ENCODE data around the gene ZBTB7B.
"Not testable (repeated sequence)": the region's sequence is repeated elsewhere in the genome, so short reads cannot be mapped to it uniquely, and the experiment has no call there.

Gene ZBTB7B

DNA sequence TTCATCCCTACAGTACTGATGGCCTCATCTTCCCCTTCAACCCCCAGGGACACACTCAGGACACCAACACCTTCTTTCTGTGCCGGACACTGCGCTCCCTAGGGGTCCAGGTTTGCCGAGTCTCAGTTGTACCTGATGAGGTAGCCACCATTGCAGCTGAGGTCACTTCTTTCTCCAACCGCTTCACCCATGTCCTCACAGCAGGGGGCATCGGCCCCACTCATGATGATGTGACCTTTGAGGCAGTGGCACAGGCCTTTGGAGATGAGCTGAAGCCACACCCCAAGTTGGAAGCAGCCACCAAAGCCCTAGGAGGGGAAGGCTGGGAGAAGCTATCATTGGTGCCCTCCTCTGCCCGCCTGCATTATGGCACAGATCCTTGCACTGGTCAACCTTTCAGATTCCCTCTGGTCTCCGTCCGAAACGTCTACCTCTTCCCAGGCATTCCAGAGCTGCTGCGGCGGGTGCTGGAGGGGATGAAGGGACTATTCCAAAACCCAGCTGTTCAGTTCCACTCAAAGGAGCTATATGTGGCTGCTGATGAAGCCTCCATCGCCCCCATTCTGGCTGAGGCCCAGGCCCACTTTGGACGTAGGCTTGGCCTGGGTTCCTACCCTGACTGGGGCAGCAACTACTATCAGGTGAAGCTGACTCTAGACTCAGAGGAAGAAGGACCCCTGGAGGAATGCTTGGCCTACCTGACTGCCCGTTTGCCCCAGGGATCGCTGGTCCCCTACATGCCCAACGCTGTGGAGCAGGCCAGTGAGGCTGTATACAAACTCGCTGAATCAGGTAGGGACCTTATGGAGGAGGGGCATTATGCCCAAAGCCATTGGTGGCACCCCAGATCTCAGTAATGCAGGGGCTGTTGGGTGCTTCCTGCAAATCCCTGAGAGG lies 14.3 kb upstream of the ZBTB7B start:
- WGBS (ENCODE audit: insufficient coverage, insufficient read length), result no CpG with 5 or more reads among the region's 17 CpGs
- no peaks in the 10 kb centered on the region for H3K9me3 ChIP-seq (ENCODE audit: control insufficient read depth, insufficient read depth, low read length)
- H3K4me3 ChIP-seq (ENCODE audit: low read length), result no peak overlapping the region
- H3K4me1 ChIP-seq (ENCODE audit: control insufficient read depth, insufficient read depth, low read length), result no peaks in the 10 kb centered on the region
- H3K27me3 ChIP-seq (ENCODE audit: control insufficient read depth, insufficient read depth, low read length), result no peaks in the 10 kb centered on the region
- peaks cover 22% of the 10 kb centered on the region for H3K36me3 ChIP-seq (ENCODE audit: control insufficient read depth, insufficient read depth, low read length)
- no peak overlapping the region for H3K27ac ChIP-seq (ENCODE audit: low read length)
- no peak for DNase-seq (ENCODE audit: low read depth, low spot score)

DNA sequence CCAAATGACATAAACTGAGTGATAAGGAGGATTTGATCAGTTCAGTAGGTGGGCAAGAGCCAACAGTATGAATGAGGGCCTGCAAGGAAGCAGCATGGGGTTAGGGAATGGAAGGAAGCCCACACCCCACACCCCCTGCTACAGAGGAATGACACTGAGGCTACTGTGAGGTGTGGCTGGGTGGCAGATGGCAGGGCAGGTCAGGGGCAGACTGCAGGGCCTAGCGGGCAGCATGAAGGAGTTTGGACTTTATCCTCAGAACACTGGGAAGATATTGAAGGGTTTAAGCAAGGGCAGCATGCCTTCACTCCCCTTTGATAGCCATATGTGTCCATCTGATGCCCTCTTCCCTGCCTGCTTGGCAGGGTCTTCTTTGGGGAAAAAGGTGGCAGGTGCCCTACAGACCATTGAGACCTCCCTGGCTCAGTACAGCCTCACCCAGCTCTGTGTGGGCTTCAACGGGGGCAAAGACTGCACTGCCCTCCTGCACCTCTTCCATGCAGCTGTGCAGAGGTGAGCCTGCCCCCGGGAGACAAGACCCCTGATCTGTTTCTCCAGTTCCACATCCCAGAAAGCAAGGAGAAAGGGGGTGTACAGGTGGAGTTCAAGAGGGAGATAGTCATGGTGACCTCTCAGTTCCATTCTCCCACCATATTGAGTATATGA lies 13.3 kb upstream of the ZBTB7B start:
- Histone ChIP-seq H3K4me1 (ENCODE audit: control insufficient read depth, insufficient read depth, low read length) (no peaks in the 10 kb centered on the region), H3K36me3 (ENCODE audit: control insufficient read depth, insufficient read depth, low read length) (peaks cover 22% of the 10 kb centered on the region), H3K27ac (ENCODE audit: low read length) (no peak overlapping the region), H3K4me3 (ENCODE audit: low read length) (no peak overlapping the region), H3K27me3 (ENCODE audit: control insufficient read depth, insufficient read depth, low read length) (no peaks in the 10 kb centered on the region), H3K9me3 (ENCODE audit: control insufficient read depth, insufficient read depth, low read length) (no peaks in the 10 kb centered on the region)
- DNase-seq (ENCODE audit: low read depth, low spot score), result no peak
- WGBS (ENCODE audit: insufficient coverage, insufficient read length), result no CpG with 5 or more reads among the region's 3 CpGs

DNA sequence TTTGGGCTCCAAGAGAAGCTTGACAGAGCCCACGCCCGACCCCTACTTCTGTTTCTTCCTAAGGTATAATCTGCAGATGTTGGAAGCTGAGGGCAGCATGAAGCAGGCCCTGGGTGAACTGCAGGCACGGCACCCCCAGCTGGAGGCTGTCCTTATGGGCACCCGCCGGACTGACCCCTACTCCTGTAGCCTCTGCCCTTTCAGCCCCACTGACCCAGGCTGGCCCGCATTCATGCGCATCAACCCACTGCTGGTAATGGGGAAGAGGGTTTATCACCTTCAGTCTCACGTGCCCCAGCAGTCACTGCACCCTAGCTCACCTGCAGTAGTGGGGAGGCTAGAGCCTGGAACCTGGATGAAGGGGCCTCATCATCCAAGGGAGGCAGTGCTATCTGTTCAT lies 12.3 kb upstream of the ZBTB7B start:
- Histone ChIP-seq H3K27me3 (ENCODE audit: control insufficient read depth, insufficient read depth, low read length) (no peaks in the 10 kb centered on the region), H3K36me3 (ENCODE audit: control insufficient read depth, insufficient read depth, low read length) (peaks cover 22% of the 10 kb centered on the region), H3K4me1 (ENCODE audit: control insufficient read depth, insufficient read depth, low read length) (no peaks in the 10 kb centered on the region), H3K27ac (ENCODE audit: low read length) (no peak overlapping the region), H3K9me3 (ENCODE audit: control insufficient read depth, insufficient read depth, low read length) (no peaks in the 10 kb centered on the region), H3K4me3 (ENCODE audit: low read length) (no peak overlapping the region)
- no peak for DNase-seq (ENCODE audit: low read depth, low spot score)
- no CpG with 5 or more reads among the region's 8 CpGs for WGBS (ENCODE audit: insufficient coverage, insufficient read length)

DNA sequence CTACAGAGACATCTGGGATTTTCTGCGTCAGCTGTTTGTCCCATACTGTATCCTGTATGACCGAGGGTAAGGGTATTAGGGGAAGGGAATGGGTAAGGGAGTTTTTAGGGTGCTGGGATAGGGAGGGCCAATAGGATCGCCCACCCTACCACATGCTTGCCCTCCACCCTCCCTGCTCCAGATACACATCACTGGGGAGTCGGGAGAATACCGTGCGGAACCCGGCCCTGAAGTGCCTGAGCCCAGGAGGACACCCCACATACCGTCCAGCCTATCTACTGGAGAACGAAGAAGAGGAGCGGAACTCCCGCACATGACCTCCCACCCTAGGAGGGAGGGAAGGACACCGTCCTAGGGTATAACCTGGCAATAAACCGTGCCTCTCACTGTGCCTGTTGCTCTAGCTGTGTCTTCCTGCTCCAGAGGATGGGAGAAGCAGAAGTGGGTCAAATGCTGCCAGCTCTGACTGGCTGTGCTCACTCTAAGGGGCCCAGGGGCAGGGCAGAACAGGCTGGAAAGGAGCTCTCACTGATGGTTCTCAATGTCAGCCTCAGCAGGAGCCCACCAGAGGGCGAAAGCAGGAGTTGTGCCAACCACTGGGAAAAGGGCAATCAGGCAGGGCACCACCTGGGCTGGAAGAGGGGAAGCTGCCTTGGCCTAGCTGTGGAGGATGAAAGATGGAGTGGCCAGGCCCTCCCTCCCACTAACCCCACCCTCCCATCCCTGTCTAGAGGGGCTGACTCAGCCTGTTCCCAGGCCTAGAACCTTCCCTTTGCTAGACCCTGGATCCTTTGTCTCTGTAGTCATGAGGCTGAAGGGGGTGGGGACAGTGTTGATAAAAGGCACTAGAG lies 9.7 kb upstream of the ZBTB7B start:
- H3K36me3 ChIP-seq (ENCODE audit: control insufficient read depth, insufficient read depth, low read length), result peaks cover 20% of the 10 kb centered on the region
- H3K27ac ChIP-seq (ENCODE audit: low read length), result no peak overlapping the region
- H3K4me3 ChIP-seq (ENCODE audit: low read length), result no peak overlapping the region
- no CpG with 5 or more reads among the region's 14 CpGs for WGBS (ENCODE audit: insufficient coverage, insufficient read length)
- no peak for DNase-seq (ENCODE audit: low read depth, low spot score)
- no peaks in the 10 kb centered on the region for H3K4me1 ChIP-seq (ENCODE audit: control insufficient read depth, insufficient read depth, low read length)
- no peaks in the 10 kb centered on the region for H3K9me3 ChIP-seq (ENCODE audit: control insufficient read depth, insufficient read depth, low read length)
- H3K27me3 ChIP-seq (ENCODE audit: control insufficient read depth, insufficient read depth, low read length), result no peaks in the 10 kb centered on the region

DNA sequence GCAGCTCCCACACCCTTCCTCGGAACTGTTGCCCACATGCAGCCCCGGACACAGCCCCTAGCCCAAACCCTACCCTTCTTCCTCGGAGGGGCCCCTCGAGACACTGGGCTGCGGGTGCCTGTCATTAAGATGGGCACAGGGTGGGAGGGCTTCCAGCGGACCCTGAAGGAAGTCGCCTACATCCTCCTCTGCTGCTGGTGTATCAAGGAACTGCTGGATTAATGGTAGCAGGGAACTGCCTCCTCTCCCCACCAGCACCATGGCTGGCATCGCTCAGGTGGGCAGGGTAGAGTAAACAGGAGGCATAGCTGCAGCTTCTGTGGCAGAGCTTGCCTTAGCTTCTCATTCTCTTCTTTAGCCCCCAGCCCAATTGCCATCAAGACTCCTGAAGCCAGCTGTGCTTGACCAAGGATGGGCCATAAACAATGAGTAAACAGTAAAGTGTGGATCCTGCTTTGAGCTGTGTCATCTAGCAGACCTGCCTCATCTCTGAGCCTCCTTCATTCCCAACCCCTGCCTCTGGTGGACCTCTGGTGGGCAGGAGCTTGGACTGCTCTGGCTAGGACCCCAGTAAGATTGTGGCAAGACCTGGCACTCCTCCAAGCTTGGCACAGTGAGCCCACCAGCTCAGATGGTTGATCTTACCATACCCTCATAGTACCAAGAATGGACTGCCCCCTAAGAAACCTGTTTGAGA lies 8.9 kb upstream of the ZBTB7B start, which contains the start of gene LENEP:
Gene LENEP, plus strand, starts transcription at position 15 of the 697 bp plus-strand sequence. Its CDS starts 22 bp downstream, at position 37.
- H3K9me3 ChIP-seq (ENCODE audit: control insufficient read depth, insufficient read depth, low read length), result no peaks in the 10 kb centered on the region
- no CpG with 5 or more reads among the region's 8 CpGs for WGBS (ENCODE audit: insufficient coverage, insufficient read length)
- H3K27me3 ChIP-seq (ENCODE audit: control insufficient read depth, insufficient read depth, low read length), result no peaks in the 10 kb centered on the region
- H3K36me3 ChIP-seq (ENCODE audit: control insufficient read depth, insufficient read depth, low read length), result peaks cover 12% of the 10 kb centered on the region
- no peak within 1 kb of the TSS for H3K27ac ChIP-seq (ENCODE audit: low read length)
- no peaks in the 10 kb centered on the region for H3K4me1 ChIP-seq (ENCODE audit: control insufficient read depth, insufficient read depth, low read length)
- DNase-seq (ENCODE audit: low read depth, low spot score), result no peak
- no peak within 1 kb of the TSS for H3K4me3 ChIP-seq (ENCODE audit: low read length)

DNA sequence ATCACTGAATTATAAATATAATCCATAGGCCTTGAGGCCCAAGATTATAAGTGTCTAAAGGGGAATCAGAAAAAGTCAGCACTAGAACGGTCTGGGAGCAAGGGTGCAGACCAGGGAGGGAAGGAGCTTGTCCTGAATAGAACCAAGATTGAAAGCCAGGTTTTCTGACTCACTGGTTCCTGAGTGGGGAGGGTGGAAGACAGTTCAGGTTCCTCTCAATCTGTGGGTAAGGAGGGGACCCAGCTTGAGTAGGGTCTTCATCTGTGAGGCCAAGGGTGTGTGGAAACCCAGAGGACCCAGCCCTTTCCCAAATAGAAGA lies 8.4 kb upstream of the ZBTB7B start:
- Histone ChIP-seq H3K4me1 (ENCODE audit: control insufficient read depth, insufficient read depth, low read length) (no peaks in the 10 kb centered on the region), H3K9me3 (ENCODE audit: control insufficient read depth, insufficient read depth, low read length) (no peaks in the 10 kb centered on the region), H3K27me3 (ENCODE audit: control insufficient read depth, insufficient read depth, low read length) (no peaks in the 10 kb centered on the region), H3K4me3 (ENCODE audit: low read length) (no peak overlapping the region), H3K27ac (ENCODE audit: low read length) (no peak overlapping the region), H3K36me3 (ENCODE audit: control insufficient read depth, insufficient read depth, low read length) (peaks cover 9% of the 10 kb centered on the region)
- DNase-seq (ENCODE audit: low read depth, low spot score), result no peak
- no CpG with 5 or more reads among the region's 1 CpG for WGBS (ENCODE audit: insufficient coverage, insufficient read length)

DNA sequence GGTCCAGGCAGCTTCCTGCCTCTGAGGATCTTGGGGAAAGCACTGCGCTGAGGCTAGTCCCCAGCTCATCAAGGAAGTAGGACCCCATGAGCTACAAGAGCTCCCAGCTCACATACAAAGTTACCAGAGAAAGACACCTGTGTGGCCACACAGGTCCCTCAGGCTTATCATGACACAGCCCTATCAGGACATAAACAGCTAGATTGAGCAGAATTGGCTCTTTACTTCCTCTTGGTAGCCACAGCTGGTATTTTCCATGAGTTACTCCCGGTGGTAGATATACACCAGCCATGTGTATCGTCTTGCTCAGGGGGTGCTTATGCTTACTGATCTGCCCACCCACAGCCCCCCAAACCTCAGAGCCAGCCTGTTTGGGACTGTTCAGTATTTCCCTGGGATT lies 8.0 kb upstream of the ZBTB7B start:
- Histone ChIP-seq H3K9me3 (ENCODE audit: control insufficient read depth, insufficient read depth, low read length) (no peaks in the 10 kb centered on the region), H3K27me3 (ENCODE audit: control insufficient read depth, insufficient read depth, low read length) (no peaks in the 10 kb centered on the region), H3K4me3 (ENCODE audit: low read length) (no peak overlapping the region), H3K36me3 (ENCODE audit: control insufficient read depth, insufficient read depth, low read length) (peaks cover 5% of the 10 kb centered on the region), H3K27ac (ENCODE audit: low read length) (no peak overlapping the region), H3K4me1 (ENCODE audit: control insufficient read depth, insufficient read depth, low read length) (no peaks in the 10 kb centered on the region)
- no peak for DNase-seq (ENCODE audit: low read depth, low spot score)
- WGBS (ENCODE audit: insufficient coverage, insufficient read length), result no CpG with 5 or more reads among the region's 3 CpGs

DNA sequence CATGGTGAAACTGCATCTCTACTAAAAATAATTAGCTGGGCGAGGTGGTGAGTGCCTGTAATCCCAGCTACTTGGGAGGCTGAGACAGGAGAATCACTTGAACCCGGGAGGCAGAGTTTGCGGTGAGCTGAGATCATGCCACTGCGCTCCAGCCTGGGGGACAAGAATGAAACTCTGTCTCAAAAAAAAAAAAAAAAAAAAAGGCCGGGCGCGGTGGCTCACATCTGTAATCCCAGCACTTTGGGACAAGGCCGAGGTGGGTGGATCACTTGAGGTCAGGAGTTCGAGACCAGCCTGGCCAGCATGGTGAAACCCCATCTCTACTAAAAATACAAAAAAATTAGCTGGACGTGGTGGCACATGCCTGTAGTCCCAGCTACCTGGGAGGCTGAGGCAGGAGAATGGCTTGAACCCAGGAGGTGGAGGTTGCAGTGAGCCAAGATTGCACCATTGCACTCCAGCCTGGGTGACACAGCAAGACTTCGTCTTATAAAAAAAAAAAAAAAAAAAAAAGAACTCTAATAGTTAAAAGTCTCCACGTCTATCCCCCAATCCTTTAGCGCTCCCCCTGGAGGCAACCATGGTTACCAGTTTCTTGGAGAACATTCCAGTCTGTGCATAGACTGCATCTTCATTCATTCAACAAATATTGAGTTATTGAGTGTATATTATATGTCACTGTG lies 7.2 kb upstream of the ZBTB7B start:
- DNase-seq (ENCODE audit: low read depth, low spot score); H3K27ac ChIP-seq (ENCODE audit: low read length); H3K4me1 ChIP-seq (ENCODE audit: control insufficient read depth, insufficient read depth, low read length); H3K9me3 ChIP-seq (ENCODE audit: control insufficient read depth, insufficient read depth, low read length); H3K36me3 ChIP-seq (ENCODE audit: control insufficient read depth, insufficient read depth, low read length); H3K4me3 ChIP-seq (ENCODE audit: low read length); H3K27me3 ChIP-seq (ENCODE audit: control insufficient read depth, insufficient read depth, low read length): not testable (repeated sequence)
- no CpG with 5 or more reads among the region's 13 CpGs for WGBS (ENCODE audit: insufficient coverage, insufficient read length)

DNA sequence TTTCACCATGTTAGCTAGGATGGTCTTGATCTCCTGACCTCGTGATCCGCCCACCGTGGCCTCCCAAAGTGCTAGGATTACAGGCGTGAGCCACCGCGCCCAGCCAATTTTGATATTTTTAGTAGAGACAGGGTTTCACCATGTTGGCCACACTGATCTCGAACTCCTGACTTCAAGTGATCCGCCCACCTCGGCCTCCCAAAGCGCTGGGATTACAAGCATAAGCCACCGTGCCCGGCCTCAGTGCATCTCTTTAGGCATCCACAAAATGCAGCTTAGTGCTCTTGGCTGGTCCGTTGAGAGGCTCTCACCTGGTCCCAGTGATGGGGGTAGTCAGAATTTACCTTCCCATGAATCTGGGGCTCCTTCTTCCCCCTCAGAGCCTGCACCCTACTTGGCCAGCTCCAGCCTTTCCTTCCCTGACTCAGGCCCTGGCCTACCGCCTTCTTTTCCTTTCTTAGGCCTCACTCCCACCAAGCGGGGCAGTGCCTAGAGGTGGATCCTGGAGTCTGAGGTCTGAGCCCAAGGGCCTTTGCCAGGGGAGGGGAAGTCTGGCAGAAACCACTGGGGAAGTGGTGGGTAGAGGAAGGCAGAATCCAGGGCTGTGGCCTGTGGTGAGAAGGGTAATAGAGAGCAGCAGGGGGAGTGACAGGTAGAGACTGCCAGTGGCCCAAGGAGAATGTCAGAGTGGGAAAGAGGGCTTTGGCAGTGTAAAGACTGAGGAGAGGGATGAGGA lies 5.5 kb upstream of the ZBTB7B start:
- H3K36me3 ChIP-seq (ENCODE audit: control insufficient read depth, insufficient read depth, low read length), result no peaks in the 10 kb centered on the region
- H3K9me3 ChIP-seq (ENCODE audit: control insufficient read depth, insufficient read depth, low read length), result no peaks in the 10 kb centered on the region
- H3K4me1 ChIP-seq (ENCODE audit: control insufficient read depth, insufficient read depth, low read length), result no peaks in the 10 kb centered on the region
- no peak overlapping the region for H3K27ac ChIP-seq (ENCODE audit: low read length)
- no peaks in the 10 kb centered on the region for H3K27me3 ChIP-seq (ENCODE audit: control insufficient read depth, insufficient read depth, low read length)
- DNase-seq (ENCODE audit: low read depth, low spot score), result no peak
- WGBS (ENCODE audit: insufficient coverage, insufficient read length), result no CpG with 5 or more reads among the region's 15 CpGs
- no peak overlapping the region for H3K4me3 ChIP-seq (ENCODE audit: low read length)

All from iPS DF 6.9 (cell line).